HG02798 (cell line): ENCODE data around the gene LRRC14B.
"Not testable (repeated sequence)": the region's sequence is repeated elsewhere in the genome, so short reads cannot be mapped to it uniquely, and the experiment has no call there.

Experiments used
- ATAC-seq: cut with Tn5 transposase; IDR thresholded peaks from one replicate; pipeline ENCODE4 v1.9.1; 2021; ENCODE audit warnings: mild to moderate bottlenecking; ENCODE audit not compliant: unreplicated experiment, poor library complexity

Gene LRRC14B

DNA sequence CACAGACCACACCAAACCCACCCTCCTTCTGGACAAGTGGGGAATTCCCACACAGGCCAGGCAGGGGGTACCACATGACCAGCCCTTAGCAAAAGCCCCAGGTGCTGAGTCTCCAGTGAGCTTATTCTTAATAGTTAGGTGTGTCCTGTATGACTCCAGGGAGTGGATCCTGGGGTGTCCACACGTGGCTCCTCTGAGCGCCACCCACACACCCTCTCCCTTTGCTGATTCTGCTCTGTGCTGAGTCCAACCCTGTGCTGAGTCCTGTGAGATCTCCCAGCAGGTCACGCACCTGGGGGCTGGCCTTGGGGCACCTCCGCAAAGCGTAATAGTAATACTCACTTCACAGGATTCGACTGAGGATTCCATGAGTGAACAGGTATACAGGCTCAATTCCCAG, 12.7 kb downstream of the LRRC14B start:
- no peak for ATAC-seq

DNA sequence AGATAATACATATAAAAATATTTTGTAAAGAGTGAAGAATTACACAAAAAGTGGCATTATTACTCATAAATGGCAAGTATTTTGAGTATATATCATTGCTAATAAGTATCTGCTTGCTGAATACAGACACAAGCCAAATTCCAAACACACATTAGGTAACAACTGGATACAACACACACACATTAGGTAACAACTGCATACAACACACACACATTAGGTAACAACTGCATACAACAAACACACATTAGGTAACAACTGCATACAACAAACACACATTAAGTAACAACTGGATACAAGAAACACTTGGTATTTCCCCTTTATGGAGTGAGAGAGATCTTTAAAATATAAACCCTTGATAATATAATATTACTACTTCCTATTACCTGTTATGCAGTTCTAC, 13.2 kb downstream of the LRRC14B start:
- ATAC-seq, result no peak

DNA sequence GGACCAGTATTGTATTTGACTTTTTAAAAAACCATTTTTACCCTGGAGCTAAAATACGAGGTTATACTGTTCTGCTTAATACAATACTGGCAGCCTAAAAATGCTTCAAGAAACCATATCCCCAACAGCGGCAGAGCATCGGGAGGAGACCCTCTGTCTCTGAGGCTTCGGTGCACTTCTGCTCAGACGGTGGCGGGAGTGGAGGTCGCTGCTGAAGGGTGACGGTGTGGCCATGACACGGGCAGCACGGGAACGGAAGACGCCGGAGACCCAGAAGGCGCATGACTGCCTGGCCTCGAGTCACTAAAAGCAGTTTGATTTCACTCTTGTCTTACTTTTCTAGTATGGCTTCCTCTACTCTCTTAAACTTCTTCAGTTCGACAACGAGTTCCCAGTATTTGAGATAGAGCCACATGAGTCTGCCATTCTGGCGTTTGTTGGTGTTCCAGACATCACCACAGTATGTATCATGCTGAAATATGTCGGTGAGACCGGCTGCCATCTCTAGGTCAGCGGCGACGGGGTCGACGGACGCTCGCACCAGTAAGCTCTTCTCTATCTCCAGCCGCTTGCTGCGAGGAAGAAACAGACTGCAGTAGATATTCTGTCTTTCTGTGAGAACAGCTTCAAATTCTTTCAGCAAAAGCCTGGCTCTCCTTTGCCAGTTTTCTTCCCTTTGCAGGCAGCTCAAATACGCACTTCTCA, 13.8 kb downstream of the LRRC14B start:
- ATAC-seq, result no peak

DNA sequence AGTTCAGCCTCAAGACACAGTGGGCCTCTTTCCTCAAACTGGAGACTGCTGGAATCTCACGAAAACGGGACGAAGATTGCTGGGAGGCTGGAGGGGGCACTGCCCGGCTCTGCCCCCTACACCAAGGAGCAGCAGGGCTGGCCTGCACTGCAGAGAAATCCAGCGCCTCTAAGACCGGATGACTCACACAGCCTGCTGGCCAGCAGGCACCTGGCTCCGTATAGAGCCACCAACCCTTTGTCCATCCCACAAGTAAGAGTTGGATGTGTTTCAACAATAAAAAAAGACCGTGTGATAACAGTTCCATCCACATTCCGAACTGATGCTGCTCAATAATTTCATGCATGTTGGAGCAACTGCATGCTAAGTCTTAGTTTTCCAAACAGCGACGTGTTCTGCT, 15.1 kb downstream of the LRRC14B start:
- no peak for ATAC-seq

DNA sequence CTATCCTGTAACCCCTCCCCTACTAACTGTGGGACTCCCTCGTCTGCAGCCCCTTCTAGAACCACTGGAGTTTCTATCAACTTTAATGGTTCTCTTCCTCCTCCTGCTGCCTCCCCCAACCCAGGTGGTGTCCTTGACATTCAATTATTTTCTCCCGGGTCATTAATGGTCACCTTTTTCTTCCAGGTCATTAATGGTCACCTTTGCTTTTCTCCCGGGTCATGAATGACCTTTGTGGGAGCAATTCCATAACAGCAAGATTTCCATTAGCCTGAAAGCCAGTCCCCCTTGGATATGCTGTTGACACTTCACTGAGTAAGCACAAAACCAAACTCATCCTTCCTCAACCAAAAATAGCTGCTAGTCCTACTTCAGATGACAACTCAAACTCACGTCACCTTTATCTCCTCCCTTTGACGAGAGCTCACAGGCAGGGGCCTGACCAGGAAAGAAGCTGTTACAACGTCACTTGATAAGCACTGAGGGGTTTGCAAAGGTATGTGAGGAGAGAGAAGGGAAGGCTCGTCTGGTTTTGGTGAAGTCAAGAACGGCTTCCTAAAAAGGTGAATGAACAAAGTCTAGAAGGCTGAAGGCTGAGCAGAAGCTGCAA, 15.7 kb downstream of the LRRC14B start:
- ATAC-seq, result no peak

DNA sequence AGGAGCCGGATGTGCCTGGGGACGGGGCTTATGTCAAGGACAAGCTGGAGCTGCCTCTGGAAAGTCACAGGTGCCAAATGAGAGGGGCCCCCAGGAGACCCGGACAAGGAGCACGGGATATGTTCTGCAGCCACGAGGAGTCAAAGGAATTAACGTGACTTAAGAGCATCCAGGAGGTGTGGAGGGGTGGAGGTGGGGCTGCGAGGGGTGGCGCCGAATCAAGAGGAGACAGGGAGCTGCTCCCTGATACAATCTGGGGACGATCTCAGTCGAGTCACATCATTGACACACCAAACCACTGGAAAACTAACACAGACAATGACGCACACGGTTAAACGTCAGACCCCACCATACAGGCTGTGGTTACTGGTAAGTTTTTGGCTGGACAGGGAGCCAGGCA, 16.3 kb downstream of the LRRC14B start:
- no peak for ATAC-seq

DNA sequence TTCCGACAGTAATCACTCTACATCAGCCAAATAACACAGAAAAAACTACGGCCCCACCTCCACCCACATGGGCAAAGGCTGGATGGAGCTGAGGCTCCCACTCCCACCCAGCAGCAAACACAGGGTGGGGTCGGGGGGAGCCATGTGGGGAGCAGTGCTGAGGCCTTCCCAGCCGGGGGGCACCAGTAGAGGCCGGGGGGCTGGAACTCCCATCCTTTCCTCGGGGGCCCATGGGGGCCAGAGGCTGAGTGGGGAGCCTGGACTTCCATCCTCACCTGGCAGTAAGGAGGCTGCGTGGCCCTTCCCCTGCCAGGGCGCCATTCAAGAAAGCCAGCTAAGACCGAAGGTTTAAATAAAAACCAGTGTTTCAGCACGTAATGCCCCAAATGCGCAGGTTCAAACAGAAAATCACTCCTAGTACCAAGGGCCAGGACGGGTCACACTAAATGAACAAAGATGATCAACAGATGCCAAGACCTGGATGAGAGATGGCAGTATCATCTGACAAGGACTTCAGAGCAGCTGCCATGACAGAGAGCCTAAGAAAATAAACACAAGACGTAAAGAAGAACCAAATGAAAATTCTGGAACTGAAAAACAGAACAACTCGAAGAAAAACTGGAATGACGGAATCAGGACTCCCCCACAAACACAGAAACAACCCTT, 17.3 kb downstream of the LRRC14B start:
- no peak for ATAC-seq

DNA sequence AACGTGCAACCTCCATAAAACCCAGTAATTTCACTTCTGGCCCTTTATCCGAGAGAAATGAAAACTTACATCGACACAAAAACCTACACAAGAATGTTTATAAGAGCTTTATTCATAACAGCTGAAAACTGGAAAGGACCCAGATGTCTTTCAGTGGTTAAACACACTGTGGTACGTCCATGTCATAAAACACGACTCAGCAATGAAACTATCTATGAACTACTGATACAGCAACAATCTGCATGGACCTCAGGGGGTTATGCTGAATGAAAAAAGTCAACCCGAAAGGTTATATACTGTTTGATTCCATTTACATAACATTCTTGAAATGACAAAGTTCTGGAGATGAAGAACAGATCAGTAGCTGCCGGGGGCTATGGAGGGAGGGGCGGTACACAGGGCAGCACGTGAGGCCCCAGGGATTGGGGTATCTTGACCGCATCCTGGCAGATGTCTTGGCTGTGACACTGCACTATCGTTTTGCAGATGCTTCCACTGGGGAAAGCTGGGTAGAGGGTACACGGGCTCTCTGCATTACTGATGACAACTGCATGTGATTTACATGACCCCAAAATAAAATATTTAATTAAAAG, 22.6 kb downstream of the LRRC14B start:
- ATAC-seq, result no peak

DNA sequence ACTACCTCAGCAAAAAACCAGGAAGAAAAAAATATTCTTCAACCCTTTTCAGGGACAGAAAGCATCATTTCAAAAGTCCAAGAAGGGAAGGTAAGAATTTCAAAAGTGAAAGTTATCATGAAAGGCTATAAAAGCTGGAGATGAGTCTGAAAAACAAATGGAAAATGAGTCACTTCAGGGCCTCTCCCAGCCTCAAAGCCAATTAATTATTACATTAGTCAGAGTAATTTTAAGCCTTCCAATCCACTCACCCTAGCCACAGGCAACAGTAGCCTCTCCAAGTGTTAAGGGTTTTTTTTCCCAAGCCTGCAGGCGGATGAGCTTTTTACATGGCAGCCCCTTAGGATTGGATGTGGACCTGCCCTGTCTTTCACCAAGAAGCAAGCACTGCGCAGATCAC, 24.0 kb downstream of the LRRC14B start:
- not testable (repeated sequence) for ATAC-seq

DNA sequence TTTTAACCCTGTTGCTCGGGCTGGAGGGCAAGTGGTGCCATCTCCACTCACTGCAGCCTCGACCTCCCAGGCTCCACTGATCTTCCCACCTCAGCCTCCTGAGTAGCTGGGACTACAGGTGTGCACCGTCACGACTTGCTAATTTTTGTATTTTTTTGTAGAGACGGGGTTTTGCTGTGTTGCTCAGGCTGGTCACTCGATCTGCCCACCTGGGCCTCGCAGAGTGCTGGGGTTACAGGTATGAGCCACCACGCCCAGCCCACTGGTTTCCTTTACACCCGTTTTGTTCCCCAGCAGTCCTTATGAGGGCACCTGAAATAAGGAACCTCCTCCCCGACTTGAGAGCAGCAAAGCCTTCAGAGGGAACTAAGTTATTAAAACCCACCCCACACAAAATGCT, 24.8 kb downstream of the LRRC14B start:
- not testable (repeated sequence) for ATAC-seq

DNA sequence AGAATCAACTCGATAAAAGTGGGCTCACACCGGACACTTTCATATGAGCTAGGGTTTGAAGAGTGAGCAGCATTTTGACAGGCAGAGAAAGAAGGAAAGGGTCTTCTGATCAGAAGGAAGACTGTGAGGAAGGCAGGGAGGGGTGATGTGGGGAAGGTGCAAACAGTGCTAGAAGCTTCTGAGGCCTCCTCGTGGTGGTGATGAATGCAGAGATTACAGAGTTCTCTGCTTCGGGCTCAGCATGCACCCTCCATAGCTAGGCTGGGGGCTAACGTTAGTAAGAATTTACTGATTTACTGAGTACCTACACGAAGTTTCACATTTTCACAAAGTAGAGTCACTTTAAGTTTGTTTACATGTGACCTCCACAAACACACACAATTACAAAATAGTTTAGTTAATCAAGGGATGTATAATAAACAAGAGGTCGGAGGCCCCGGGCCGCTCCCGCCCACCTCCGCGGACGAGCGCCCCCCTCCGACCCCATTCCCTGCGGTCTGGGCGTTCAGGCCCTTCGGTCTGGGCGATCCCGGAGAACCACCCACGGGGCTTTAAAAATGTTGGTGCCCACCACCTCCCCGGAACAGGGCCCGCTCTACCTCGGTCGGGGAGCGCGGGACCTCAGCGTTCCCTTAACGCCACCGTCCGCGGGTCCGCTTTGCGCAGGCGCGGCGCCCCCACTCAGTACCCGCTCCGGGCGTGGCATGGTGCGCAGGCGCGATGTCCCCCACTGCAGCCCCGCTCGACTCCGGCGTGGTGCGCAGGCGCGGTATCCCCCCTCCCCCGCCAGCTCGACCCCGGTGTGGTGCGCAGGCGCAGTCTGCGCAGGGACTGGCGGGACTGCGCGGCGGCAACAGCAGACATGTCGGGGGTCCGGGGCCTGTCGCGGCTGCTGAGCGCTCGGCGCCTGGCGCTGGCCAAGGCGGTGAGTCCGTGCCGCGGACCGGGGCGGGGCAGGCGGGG, 26.5 kb downstream of the LRRC14B start, which contains the start of the genes CCDC127 and SDHA:
CCDC127 (minus strand) TSS at position 660 of the 963 bp plus-strand sequence. CDS start 1,304 bp downstream, outside the sequence.
SDHA (plus strand) TSS at position 827 of the 963 bp plus-strand sequence; CDS start at position 863, 36 bp downstream.
- ATAC-seq, result peak; percentile 90

DNA sequence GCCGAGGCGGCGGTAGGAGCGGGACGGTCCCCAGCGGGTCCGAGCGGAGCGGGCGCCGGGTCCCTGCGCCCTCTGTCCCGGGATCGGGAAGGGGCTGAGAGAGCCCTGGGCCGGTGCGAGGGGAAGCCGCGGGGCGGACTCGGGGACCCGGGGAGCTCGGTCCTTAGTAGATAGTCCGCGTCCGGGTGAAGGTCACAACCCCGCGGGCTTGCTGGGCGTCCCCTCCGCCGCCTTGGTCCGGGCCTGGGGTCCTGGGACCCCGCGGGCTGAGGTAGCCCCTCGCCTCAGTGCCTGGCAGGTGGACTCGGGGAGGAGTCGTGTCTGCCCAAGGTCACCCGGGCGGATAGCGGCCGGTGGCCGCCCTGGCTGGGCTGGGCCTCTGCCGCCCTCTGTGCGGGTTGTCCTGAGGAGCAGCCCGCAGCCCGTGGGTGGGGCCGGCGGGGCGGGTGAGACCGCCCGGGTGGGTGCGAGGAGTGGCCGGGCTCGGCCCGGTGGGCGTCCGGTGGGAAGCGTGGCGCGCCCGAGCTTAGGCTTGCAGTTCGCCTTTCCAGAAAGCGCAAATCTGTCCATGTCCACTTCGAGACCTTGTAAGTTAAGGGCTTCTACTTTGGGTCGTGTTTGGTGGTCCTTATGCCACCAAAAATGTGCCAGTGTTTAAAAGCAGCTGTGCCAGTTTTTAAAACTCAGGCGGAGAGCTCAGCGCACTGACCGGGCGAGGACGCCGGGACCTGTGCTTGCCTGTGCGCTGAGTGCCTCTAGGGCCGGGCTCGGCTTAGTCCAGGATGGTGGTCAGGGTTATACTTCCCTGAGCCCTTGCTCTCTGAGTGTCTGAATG, 27.4 kb downstream of the LRRC14B start:
- ATAC-seq, result peak; percentile 27

DNA sequence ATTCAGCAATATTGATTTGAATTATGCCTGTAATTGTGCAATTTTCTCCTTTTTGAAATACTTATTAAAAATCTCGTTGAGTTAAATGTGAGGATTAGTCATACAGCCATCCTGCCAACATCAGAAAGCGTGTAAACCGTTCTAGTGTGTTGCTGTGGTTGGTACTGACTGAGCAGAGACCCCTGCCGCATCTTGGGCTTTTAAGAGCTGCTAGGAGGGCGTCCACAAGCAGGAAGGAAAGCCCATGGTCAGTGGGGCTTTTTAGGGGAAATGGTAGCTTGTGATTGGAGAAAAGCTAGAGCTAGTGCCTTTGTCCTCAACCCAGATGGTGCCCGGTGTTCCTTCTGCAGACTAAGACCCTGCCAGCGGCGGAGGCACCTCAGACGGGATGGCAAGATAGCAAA, 28.2 kb downstream of the LRRC14B start:
- no peak for ATAC-seq

DNA sequence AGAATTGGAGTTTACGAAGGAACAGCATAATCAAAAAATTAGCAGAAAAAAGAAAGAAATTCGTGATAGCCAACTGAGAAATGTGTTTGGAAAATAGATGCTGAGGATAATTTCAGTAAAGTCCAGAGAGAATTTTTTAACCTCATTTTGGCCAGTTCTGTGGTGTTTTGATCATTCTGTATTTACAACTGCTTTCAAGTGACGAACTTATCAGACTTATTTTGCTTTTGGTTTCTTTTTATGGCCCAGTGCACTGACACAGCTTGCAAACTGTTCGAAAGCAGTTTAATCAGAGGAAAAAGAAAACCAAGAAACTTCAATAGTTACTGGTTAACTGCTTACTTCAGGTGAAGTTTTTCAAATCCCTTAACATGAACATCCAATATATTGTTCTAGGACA, 28.7 kb downstream of the LRRC14B start:
- no peak for ATAC-seq

DNA sequence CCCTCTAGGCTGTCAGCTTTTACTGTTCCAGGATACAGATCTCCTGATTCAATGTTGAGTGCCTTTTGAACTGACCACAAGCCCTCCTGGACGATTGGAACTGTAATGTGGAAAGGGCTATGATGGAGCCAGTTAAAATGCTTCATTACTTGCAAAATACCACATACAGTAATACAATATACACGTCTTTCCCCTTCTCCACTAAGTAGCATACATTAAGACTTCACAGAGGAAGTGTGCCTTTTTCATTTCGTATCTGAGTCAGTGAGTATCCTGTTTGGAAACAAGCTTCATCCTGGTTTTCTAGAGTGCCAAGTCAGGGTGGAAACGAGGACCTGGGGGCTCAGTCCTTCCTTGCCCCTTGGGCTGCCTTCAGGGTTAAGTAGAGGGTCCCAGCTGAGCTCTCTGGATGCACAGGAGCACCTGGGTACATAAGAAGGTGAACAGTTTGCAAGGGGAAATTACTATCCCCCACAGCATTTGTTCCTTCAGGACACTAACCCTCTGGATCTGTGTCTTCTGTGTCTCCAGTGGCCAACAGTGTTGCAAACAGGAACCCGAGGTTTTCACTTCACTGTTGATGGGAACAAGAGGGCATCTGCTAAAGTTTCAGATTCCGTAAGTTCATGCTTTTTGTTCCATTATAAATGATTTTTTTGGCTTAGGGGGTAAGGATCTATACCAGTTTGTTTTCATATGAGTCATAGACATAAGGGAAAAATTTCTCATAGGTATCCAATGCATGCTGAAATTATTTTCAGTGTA, 31.8 kb downstream of the LRRC14B start:
- not testable (repeated sequence) for ATAC-seq

DNA sequence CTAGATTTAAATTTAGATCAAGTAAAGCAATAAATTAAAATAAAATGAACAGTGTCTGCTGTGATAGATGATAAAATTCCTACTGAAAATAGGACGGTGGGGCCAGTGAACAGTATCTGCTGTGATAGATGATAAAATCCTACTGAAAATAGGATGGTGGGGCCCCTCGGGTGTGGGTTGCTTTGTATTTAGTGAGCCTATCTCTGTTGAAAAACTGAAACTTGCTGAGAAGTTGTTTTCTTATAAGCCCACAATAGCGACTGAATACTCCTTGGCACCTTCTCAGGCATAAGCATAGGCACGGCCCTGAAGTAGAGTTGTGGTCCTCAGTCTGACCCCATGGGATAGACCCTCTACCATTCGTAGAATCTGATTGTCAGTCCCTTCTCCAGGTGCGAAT, 32.5 kb downstream of the LRRC14B start:
- ATAC-seq, result no peak

DNA sequence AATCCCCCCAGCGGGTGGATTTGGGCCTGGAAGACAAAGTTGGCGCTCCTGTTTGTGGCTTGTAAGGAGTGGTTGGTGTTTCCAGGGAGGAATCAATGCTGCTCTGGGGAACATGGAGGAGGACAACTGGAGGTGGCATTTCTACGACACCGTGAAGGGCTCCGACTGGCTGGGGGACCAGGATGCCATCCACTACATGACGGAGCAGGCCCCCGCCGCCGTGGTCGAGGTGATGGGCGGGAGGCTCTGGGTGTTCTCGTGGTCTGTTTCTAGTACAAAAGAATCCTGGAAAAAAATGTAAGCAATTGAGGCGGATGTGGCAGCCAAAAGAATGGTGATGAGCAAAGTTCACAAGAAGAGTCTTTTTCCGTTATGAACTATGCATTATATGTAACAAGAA, 34.0 kb downstream of the LRRC14B start:
- no peak for ATAC-seq

DNA sequence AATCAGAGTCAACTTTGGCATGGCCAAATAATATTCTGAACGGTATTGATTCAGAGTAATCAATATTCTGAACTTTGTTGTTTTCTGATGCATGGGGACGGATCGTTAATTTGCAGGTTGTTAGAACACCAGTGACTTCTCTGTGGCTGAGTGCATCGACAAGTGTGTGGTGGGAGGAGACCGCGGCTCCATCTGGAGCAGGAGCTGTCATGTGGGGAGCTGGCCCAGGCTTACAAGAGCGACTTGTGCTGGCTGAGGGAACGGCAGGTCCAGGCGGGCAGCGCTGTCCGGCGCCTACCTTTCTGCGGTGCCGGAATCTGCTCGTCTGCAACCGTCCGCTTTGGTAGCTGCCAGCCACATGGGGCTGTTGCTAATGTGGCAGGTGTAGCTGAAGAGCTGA, 36.1 kb downstream of the LRRC14B start:
- ATAC-seq, result not testable (repeated sequence)
